Panc1 (cell line): ENCODE results near the gene RPS18.

Source experiments
- CTCF ChIP-seq: fragments of 450-650 bp; IDR thresholded peaks from 2 replicates; pipeline ENCODE4 v1.5.1; 2017; ENCODE audit warnings: mild to moderate bottlenecking
- POLR2AphosphoS5 ChIP-seq: IDR thresholded peaks from 2 replicates; pipeline ENCODE4 v1.6.1; 2012; ENCODE audit warnings: mild to moderate bottlenecking, low read depth, low read length, moderate library complexity
- SIN3A ChIP-seq: IDR thresholded peaks from 2 replicates; pipeline ENCODE4 v1.6.1; 2012; ENCODE audit warnings: low read depth, mild to moderate bottlenecking, low read length, moderate library complexity, borderline replicate concordance; ENCODE audit not compliant: insufficient read depth
- TCF7L2 ChIP-seq: IDR thresholded peaks from 2 replicates; pipeline ENCODE4 v1.6.1; 2011; ENCODE audit warnings: mild to moderate bottlenecking, low read depth, low read length, inconsistent platforms

GRCh38 chr6:33312361-33313104 lies 40.7 kb downstream of the RPS18 start:
- TF ChIP-seq SIN3A (no peak), CTCF (no peak), TCF7L2 (no peak), POLR2AphosphoS5 (no peak; the same call in 1 of the 2 replicates)
